DMS53 (cell line): Measurements from ENCODE around the gene ACYP1.

ENCODE experiments used
- DNase-seq: peaks from one replicate; lab custom pipeline; 2025; lab: John Stamatoyannopoulos, UW

ACYP1 gene

GRCh38 chr14:75063491-75064204 is at the start of gene ACYP1:
Gene ACYP1 (minus strand): TSS chr14:75064024. CDS start chr14:75063553, 471 bp downstream.
- peak; percentile 88 for DNase-seq

GRCh38 chr14:75109877-75110276 is 46.1 kb upstream of the ACYP1 start:
- DNase-seq: no peak

- no peak for DNase-seq
Observed at GRCh38 chr14:75107186-75107585, 43.4 kb upstream of the ACYP1 start.

GRCh38 chr14:75101491-75101890 is 37.7 kb upstream of the ACYP1 start:
- no peak for DNase-seq

- DNase-seq: no peak
Observed at GRCh38 chr14:75098682-75099081, 34.9 kb upstream of the ACYP1 start.

GRCh38 chr14:75098212-75098611 is 34.4 kb upstream of the ACYP1 start:
- DNase-seq: no peak

- DNase-seq: no peak
Observed at GRCh38 chr14:75096959-75097358, 33.1 kb upstream of the ACYP1 start.

- DNase-seq: no peak
Observed at GRCh38 chr14:75095690-75096089, 31.9 kb upstream of the ACYP1 start.

GRCh38 chr14:75094896-75095295 is 31.1 kb upstream of the ACYP1 start:
- no peak for DNase-seq

- DNase-seq: no peak
Observed at GRCh38 chr14:75092698-75093097, 28.9 kb upstream of the ACYP1 start.

GRCh38 chr14:75091251-75091650 is 27.4 kb upstream of the ACYP1 start:
- DNase-seq: no peak

GRCh38 chr14:75090353-75090752 is 26.5 kb upstream of the ACYP1 start:
- DNase-seq: no peak

GRCh38 chr14:75088566-75089373 is 24.9 kb upstream of the ACYP1 start:
- DNase-seq: peak; percentile 79

- DNase-seq: no peak
Observed at GRCh38 chr14:75088153-75088552, 24.3 kb upstream of the ACYP1 start.

- DNase-seq: peak; percentile 8
Observed at GRCh38 chr14:75084513-75084912, 20.7 kb upstream of the ACYP1 start.

- DNase-seq: no peak
Observed at GRCh38 chr14:75083271-75083670, 19.4 kb upstream of the ACYP1 start.

GRCh38 chr14:75081660-75082229 is 17.9 kb upstream of the ACYP1 start:
- DNase-seq: no peak

- DNase-seq: no peak
Observed at GRCh38 chr14:75079521-75079920, 15.7 kb upstream of the ACYP1 start.

GRCh38 chr14:75077794-75078193 is 14.0 kb upstream of the ACYP1 start:
- DNase-seq: no peak

- DNase-seq: no peak
Observed at GRCh38 chr14:75070383-75070782, 6.6 kb upstream of the ACYP1 start.

- DNase-seq: peak; percentile 81
Observed at GRCh38 chr14:75069811-75070145, 6.0 kb upstream of the ACYP1 start.

GRCh38 chr14:75069121-75069810 is 5.4 kb upstream of the ACYP1 start, which contains the start of gene ZC2HC1C:
Gene ZC2HC1C (plus strand): TSS chr14:75069641. CDS start chr14:75070574, 933 bp downstream.
- DNase-seq: peak; percentile 96
